Activated CD8-positive, alpha-beta memory T cell treated with anti-CD3 and anti-CD28 coated beads, Interleukin-2, amount 10 ng/mL, durations not matched to agents 7 days and 5 days (primary cell): Measurements from ENCODE around the gene FOXS1. TPM values are rescaled to one million over a fixed set of nuclear protein-coding genes. Genes with fewer than 3 reads are reported as not detected.
A peak's percentile ranks its signal among the peaks of the same experiment; 100 is the strongest.

ENCODE experiments used
- ATAC-seq: fragments of 150-1000 bp; cut with Tn5 transposase; one replicate; pipeline ENCODE4 v1.10.0; 2021; ENCODE audit warnings: moderate library complexity
- CTCF ChIA-PET: fragments of 350-600 bp; sonication (Branson Sonifier 250); formaldehyde crosslinking; loops from one replicate; lab custom pipeline; 2021; ENCODE audit warnings: antibody characterized with exemption; lab: Charles Lee
- DNase-seq: peaks from one replicate; pipeline ENCODE4 v3.0.0-alpha.2; 2020
- H3K27ac Mint-ChIP-seq: one replicate; pipeline ENCODE4 v1.8.0; 2021; ENCODE audit warnings: mild to moderate bottlenecking, mixed read lengths
- H3K27me3 Mint-ChIP-seq: one replicate; pipeline ENCODE4 v1.8.0; 2021; ENCODE audit warnings: mixed read lengths
- H3K36me3 Mint-ChIP-seq: one replicate; pipeline ENCODE4 v1.8.0; 2021; ENCODE audit warnings: mild to moderate bottlenecking, mixed read lengths
- H3K4me1 Mint-ChIP-seq: one replicate; pipeline ENCODE4 v1.8.0; 2021; ENCODE audit warnings: mixed read lengths
- H3K4me3 Mint-ChIP-seq: one replicate; pipeline ENCODE4 v1.8.0; 2021; ENCODE audit warnings: mild to moderate bottlenecking, moderate library complexity, mixed read lengths
- H3K9me3 Mint-ChIP-seq: one replicate; pipeline ENCODE4 v1.8.0; 2022; ENCODE audit warnings: low read depth, mixed read lengths
- total RNA-seq, 2 experiments: library from RNA; stranded (reverse); gene quantifications; one replicate each; pipeline ENCODE4 v1.2.3, GENCODE V29; 2021

Gene FOXS1
- not detected for total RNA-seq

GRCh38 chr20:31845300-31845863, at the start of gene FOXS1:
Gene FOXS1 (minus strand): TSS chr20:31845604. CDS start chr20:31845542, 62 bp downstream.
- Mint-ChIP-seq H3K27me3 (peaks cover 22% of the 10 kb centered on the region), H3K4me3 (no peak within 1 kb of the TSS), H3K36me3 (no peaks in the 10 kb centered on the region), H3K27ac (no peak within 1 kb of the TSS), H3K4me1 (no peaks in the 10 kb centered on the region), H3K9me3 (no peaks in the 10 kb centered on the region)
- no peak for ATAC-seq
- no peak for DNase-seq
- CTCF ChIA-PET: interaction anchor here (1.0 to 6.8 kb wide), 7 partner anchors 8 to 245 kb away, joined by 3 to 110 read pairs (median 7); partner anchors contain the start of gene MYLK2

GRCh38 chr20:31890646-31891045, 45.2 kb upstream of the FOXS1 start:
- CTCF ChIA-PET: interaction anchor here (1.6 kb wide), 1 partner anchor 11 kb away, joined by 5 read pairs; no protein-coding TSS in a partner anchor
- ATAC-seq: no peak
- H3K27me3 Mint-ChIP-seq: peaks cover 9% of the 10 kb centered on the region

GRCh38 chr20:31883829-31884228, 38.4 kb upstream of the FOXS1 start:
- ATAC-seq (no peak), DNase-seq (no peak)
- Mint-ChIP-seq H3K27ac (no peak overlapping the region), H3K36me3 (no peaks in the 10 kb centered on the region), H3K9me3 (no peaks in the 10 kb centered on the region), H3K4me1 (peaks cover 14% of the 10 kb centered on the region), H3K27me3 (peaks cover 17% of the 10 kb centered on the region), H3K4me3 (no peak overlapping the region)
- CTCF ChIA-PET: no interaction called here

More at GRCh38 chr20:31890646-31891045, 45.2 kb upstream of the FOXS1 start:
- no peak for DNase-seq
- Mint-ChIP-seq H3K36me3 (no peaks in the 10 kb centered on the region), H3K4me3 (no peak overlapping the region), H3K4me1 (peaks cover 3% of the 10 kb centered on the region), H3K27ac (no peak overlapping the region), H3K9me3 (no peaks in the 10 kb centered on the region)

GRCh38 chr20:31881945-31882344, 36.5 kb upstream of the FOXS1 start:
- CTCF ChIA-PET: interaction anchor here (1.9 kb wide), 1 partner anchor 48 kb away, joined by 4 read pairs; no protein-coding TSS in a partner anchor
- ATAC-seq: no peak
- no peaks in the 10 kb centered on the region for H3K36me3 Mint-ChIP-seq

GRCh38 chr20:31879143-31879987, 34.0 kb upstream of the FOXS1 start:
- peak; percentile 89 for DNase-seq
- Mint-ChIP-seq H3K9me3 (no peaks in the 10 kb centered on the region), H3K4me3 (peak overlapping the region; percentile 81), H3K27me3 (peaks cover 36% of the 10 kb centered on the region), H3K4me1 (peaks cover 15% of the 10 kb centered on the region), H3K27ac (peak overlapping the region; percentile 49), H3K36me3 (no peaks in the 10 kb centered on the region)
- CTCF ChIA-PET: interaction anchor here (1.0 to 3.0 kb wide), 6 partner anchors 12 to 151 kb away, joined by 3 to 17 read pairs (median 8); partner anchors contain the start of gene PDRG1
- ATAC-seq: peak; percentile 97

More at GRCh38 chr20:31881945-31882344, 36.5 kb upstream of the FOXS1 start:
- Mint-ChIP-seq H3K4me3 (no peak overlapping the region), H3K9me3 (no peaks in the 10 kb centered on the region), H3K4me1 (peaks cover 15% of the 10 kb centered on the region), H3K27me3 (peaks cover 27% of the 10 kb centered on the region), H3K27ac (no peak overlapping the region)
- no peak for DNase-seq

- H3K27me3 Mint-ChIP-seq: peaks cover 41% of the 10 kb centered on the region
- H3K4me3 Mint-ChIP-seq: no peak overlapping the region
- no peaks in the 10 kb centered on the region for H3K36me3 Mint-ChIP-seq
- CTCF ChIA-PET: no interaction called here
- no peak for DNase-seq
- H3K27ac Mint-ChIP-seq: no peak overlapping the region
- no peak for ATAC-seq
- peaks cover 15% of the 10 kb centered on the region for H3K4me1 Mint-ChIP-seq
- H3K9me3 Mint-ChIP-seq: no peaks in the 10 kb centered on the region
These were observed 32.3 kb upstream of the FOXS1 start for GRCh38 chr20:31877684-31878083.

GRCh38 chr20:31875671-31876070, 30.3 kb upstream of the FOXS1 start:
- no peaks in the 10 kb centered on the region for H3K9me3 Mint-ChIP-seq
- no peak overlapping the region for H3K4me3 Mint-ChIP-seq
- CTCF ChIA-PET: no interaction called here

GRCh38 chr20:31872406-31872805, 27.0 kb upstream of the FOXS1 start:
- peaks cover 60% of the 10 kb centered on the region for H3K27me3 Mint-ChIP-seq
- CTCF ChIA-PET: interaction anchor here (0.9 to 1.8 kb wide), 4 partner anchors 12 to 79 kb away, joined by 3 to 9 read pairs (median 5); partner anchors contain the start of gene PDRG1
- H3K36me3 Mint-ChIP-seq: peaks cover 3% of the 10 kb centered on the region
- no peak for DNase-seq
- H3K4me1 Mint-ChIP-seq: peaks cover 11% of the 10 kb centered on the region
- no peak overlapping the region for H3K4me3 Mint-ChIP-seq
- no peak for ATAC-seq
- no peak overlapping the region for H3K27ac Mint-ChIP-seq
- no peaks in the 10 kb centered on the region for H3K9me3 Mint-ChIP-seq

More at GRCh38 chr20:31875671-31876070, 30.3 kb upstream of the FOXS1 start:
- peaks cover 16% of the 10 kb centered on the region for H3K4me1 Mint-ChIP-seq
- H3K27ac Mint-ChIP-seq: no peak overlapping the region
- ATAC-seq: no peak
- DNase-seq: no peak
- peaks cover 54% of the 10 kb centered on the region for H3K27me3 Mint-ChIP-seq
- H3K36me3 Mint-ChIP-seq: no peaks in the 10 kb centered on the region

GRCh38 chr20:31871618-31871954, 26.2 kb upstream of the FOXS1 start:
- CTCF ChIA-PET: interaction anchor here (1.0 to 1.8 kb wide), 6 partner anchors 9 to 80 kb away, joined by 3 to 9 read pairs (median 3); partner anchors contain the start of gene PDRG1
- Mint-ChIP-seq H3K4me3 (no peak overlapping the region), H3K9me3 (no peaks in the 10 kb centered on the region), H3K27ac (no peak overlapping the region), H3K36me3 (peaks cover 3% of the 10 kb centered on the region), H3K27me3 (peaks cover 58% of the 10 kb centered on the region), H3K4me1 (peaks cover 11% of the 10 kb centered on the region)
- ATAC-seq: no peak
- no peak for DNase-seq

- Mint-ChIP-seq H3K27ac (no peak overlapping the region), H3K36me3 (peaks cover 3% of the 10 kb centered on the region), H3K4me3 (peak overlapping the region; percentile 11)
These were observed 25.6 kb upstream of the FOXS1 start for GRCh38 chr20:31870726-31871617.

GRCh38 chr20:31869942-31870725, 24.7 kb upstream of the FOXS1 start, which contains the start of the genes DUSP15 and TTLL9:
Gene DUSP15 (minus strand): TSS chr20:31870527. CDS start chr20:31870337, 190 bp downstream.
Gene TTLL9 (plus strand): TSS chr20:31870634. CDS start chr20:31871127, 493 bp downstream.
- Mint-ChIP-seq H3K9me3 (no peaks in the 10 kb centered on the region), H3K4me3 (peak within 1 kb of the TSS; percentile 58), H3K27ac (no peak within 1 kb of the TSS), H3K36me3 (peaks cover 3% of the 10 kb centered on the region), H3K27me3 (peaks cover 58% of the 10 kb centered on the region), H3K4me1 (peaks cover 11% of the 10 kb centered on the region)
- ATAC-seq (peak; percentile 54), DNase-seq (no peak)
- CTCF ChIA-PET: interaction anchor here (0.6 to 1.7 kb wide), 2 partner anchors 11 to 1907 kb away, joined by 3 read pairs; no protein-coding TSS in a partner anchor

More at GRCh38 chr20:31870726-31871617, 25.6 kb upstream of the FOXS1 start:
- ATAC-seq (no peak), DNase-seq (no peak)
- no peaks in the 10 kb centered on the region for H3K9me3 Mint-ChIP-seq
- peaks cover 58% of the 10 kb centered on the region for H3K27me3 Mint-ChIP-seq
- H3K4me1 Mint-ChIP-seq: peaks cover 11% of the 10 kb centered on the region
- CTCF ChIA-PET: interaction anchor here (1.0 to 1.8 kb wide), 6 partner anchors 10 to 81 kb away, joined by 3 to 9 read pairs (median 3); partner anchors contain the start of gene PDRG1

GRCh38 chr20:31869673-31869941, 24.2 kb upstream of the FOXS1 start:
- DNase-seq (no peak), ATAC-seq (no peak)
- Mint-ChIP-seq H3K4me3 (peak overlapping the region; percentile 58), H3K9me3 (no peaks in the 10 kb centered on the region), H3K27ac (no peak overlapping the region), H3K36me3 (peaks cover 3% of the 10 kb centered on the region), H3K27me3 (peaks cover 55% of the 10 kb centered on the region), H3K4me1 (peaks cover 11% of the 10 kb centered on the region)
- CTCF ChIA-PET: interaction anchor here (0.6 kb wide), 1 partner anchor 1907 kb away, joined by 3 read pairs; no protein-coding TSS in a partner anchor
